GM12878 (cell line): Measurements from ENCODE around the gene OR2AT4. TPM values are rescaled to one million over a fixed set of nuclear protein-coding genes. Genes with fewer than 3 reads are reported as not detected.

ENCODE experiments used
- ATAC-seq: fragments of 200-7000 bp; cut with Tn5 transposase; 3 replicates; pipeline ENCODE4 v1.9.1; 2020; ENCODE audit warnings: mild to moderate bottlenecking, moderate library complexity
- BruUV-seq: library from RNA; stranded (reverse); fragments of 400-500 nt; replicated peaks from 2 replicates; lab custom pipeline; 2021; lab: Mats Ljungman, UMichigan
- CTCF ChIA-PET: fragments of 300-600 bp; sonication (Branson Sonifier 250); formaldehyde crosslinking; extraction: SDS; loops from one replicate; lab custom pipeline; 2021; ENCODE audit warnings: inconsistent platforms; lab: Yijun Ruan, JAX
- POLR2A ChIA-PET: fragments of 350-600 bp; formaldehyde crosslinking; extraction: SDS; loops from one replicate; lab custom pipeline; 2021; ENCODE audit warnings: inconsistent platforms; lab: Charles Lee
- RAD21 ChIA-PET: fragments of 300-600 bp; sonication (Branson Sonifier 250); formaldehyde crosslinking; loops from one replicate; lab custom pipeline; 2023; ENCODE audit warnings: antibody characterized with exemption; ENCODE audit not compliant: unreplicated experiment; lab: Charles Lee
- SMC1A ChIA-PET: fragments of 300-600 bp; sonication (Branson Sonifier 250); formaldehyde crosslinking; loops from one replicate; lab custom pipeline; 2023; ENCODE audit not compliant: unreplicated experiment, uncharacterized antibody; lab: Charles Lee
- DNase-seq: peaks from one replicate; pipeline ENCODE4 v3.0.0-alpha.2; 2011; ENCODE audit warnings: low read depth, low spot score
- FAIRE-seq: peaks from 3 replicates; lab custom pipeline; 2011; peaks lifted over from hg19 to GRCh38; lab: Jason Lieb, UNC
- H2AFZ ChIP-seq: 2 replicates; pipeline ENCODE4 v1.6.0; 2011; ENCODE audit warnings: low read depth, low read length, control low read depth; ENCODE audit not compliant: control insufficient read depth
- H3K27ac ChIP-seq: 2 replicates; pipeline ENCODE4 v1.5.1; 2011; ENCODE audit warnings: control low read depth; ENCODE audit not compliant: control insufficient read depth, insufficient read depth
- H3K27me3 ChIP-seq, 2 experiments: replicated peaks in 1 of 2; 2 replicates each; pipeline versions ENCODE4 v1.6.0 to v1.6.1; 2011; ENCODE audit warnings: low read length in 1 of 2; ENCODE audit not compliant: control insufficient read depth in 2 of 2, insufficient read depth in 2 of 2
- H3K36me3 ChIP-seq, 2 experiments: 2 replicates each; pipeline ENCODE4 v1.5.1; 2011; ENCODE audit warnings: low read length in 1 of 2; ENCODE audit not compliant: control insufficient read depth in 2 of 2, insufficient read depth in 2 of 2
- H3K4me1 ChIP-seq: 2 replicates; pipeline ENCODE4 v1.6.1; 2011; ENCODE audit warnings: mild to moderate bottlenecking, low read length, moderate library complexity, mixed read lengths; ENCODE audit not compliant: control insufficient read depth, insufficient read depth
- H3K4me2 ChIP-seq: 2 replicates; pipeline ENCODE4 v1.6.0; 2011; ENCODE audit warnings: control low read depth; ENCODE audit not compliant: control insufficient read depth, insufficient read depth
- H3K4me3 ChIP-seq: fragments of 200-600 bp; sonication (generic); 2 replicates; pipeline ENCODE4 v1.5.1; 2016
- H3K79me2 ChIP-seq: 2 replicates; pipeline ENCODE4 v1.6.0; 2011; ENCODE audit warnings: low read length; ENCODE audit not compliant: control insufficient read depth, insufficient read depth
- H3K9ac ChIP-seq: 2 replicates; pipeline ENCODE4 v1.8.0; 2011; ENCODE audit warnings: low read length, control low read depth, mixed read lengths; ENCODE audit not compliant: control insufficient read depth, insufficient read depth
- H3K9me3 ChIP-seq: replicated peaks from 3 replicates; pipeline ENCODE4 v1.5.1; 2011; ENCODE audit warnings: mild to moderate bottlenecking, low read length; ENCODE audit not compliant: control insufficient read depth, insufficient read depth
- H4K20me1 ChIP-seq: 2 replicates; pipeline ENCODE4 v1.6.0; 2011; ENCODE audit not compliant: control insufficient read depth, insufficient read depth
- ASH2L ChIP-seq: fragments of 300-600, 200-600 bp; sonication (generic); IDR thresholded peaks from 2 replicates; pipeline ENCODE4 v1.6.1; 2017; ENCODE audit warnings: low read depth, mild to moderate bottlenecking, borderline replicate concordance
- ATF7 ChIP-seq: fragments of 450-650 bp; IDR thresholded peaks from 2 replicates; pipeline ENCODE4 v1.6.1; 2016; ENCODE audit warnings: low read depth, mild to moderate bottlenecking
- BACH1 ChIP-seq: fragments of 450-650 bp; IDR thresholded peaks from 2 replicates; pipeline ENCODE4 v1.6.1; 2017; ENCODE audit warnings: mild to moderate bottlenecking, borderline replicate concordance
- BHLHE40 ChIP-seq, 2 experiments: fragments of 450-650 bp in 1 of 2; IDR thresholded peaks; 2 replicates each; pipeline ENCODE4 v1.6.1; 2011 to 2017; ENCODE audit warnings: low read depth in 2 of 2, borderline replicate concordance in 1 of 2, improper control_type of control experiment in 1 of 2, low read length in 1 of 2, mild to moderate bottlenecking in 1 of 2
- CBX5 ChIP-seq: sonication (generic); IDR thresholded peaks from 2 replicates; pipeline ENCODE4 v1.6.1; 2016; ENCODE audit warnings: low read depth, moderate library complexity, mild to moderate bottlenecking, inconsistent platforms
- CREB1 ChIP-seq: IDR thresholded peaks from 2 replicates; pipeline ENCODE4 v1.6.1; 2012; ENCODE audit warnings: low read depth, mild to moderate bottlenecking, inconsistent platforms
- CREM ChIP-seq: IDR thresholded peaks from 2 replicates; pipeline ENCODE4 v1.6.1; 2014; ENCODE audit warnings: antibody characterized with exemption, low read depth
- HDAC2 ChIP-seq: fragments of 200-600 bp; sonication (generic); IDR thresholded peaks from 2 replicates; pipeline ENCODE4 v1.6.1; 2017
- HDGF ChIP-seq: fragments of 450-650 bp; IDR thresholded peaks from 2 replicates; pipeline ENCODE4 v1.6.1; 2016; ENCODE audit warnings: antibody characterized with exemption
- IKZF1 ChIP-seq: fragments of 450-650 bp; conservative IDR thresholded peaks from 2 replicates; pipeline ENCODE4 v1.6.1; 2017; ENCODE audit warnings: antibody characterized with exemption, mild to moderate bottlenecking
- IKZF2 ChIP-seq, 2 experiments: fragments of 450-650 bp; IDR thresholded peaks; 2 replicates each; pipeline ENCODE4 v1.6.1; 2017; ENCODE audit warnings: mild to moderate bottlenecking in 2 of 2, moderate library complexity in 2 of 2
- IRF4 ChIP-seq: IDR thresholded peaks from 2 replicates; pipeline ENCODE4 v1.6.1; 2011; ENCODE audit warnings: low read depth, low read length
- JUNB ChIP-seq: IDR thresholded peaks from 2 replicates; pipeline ENCODE4 v1.6.1; 2016; ENCODE audit warnings: antibody characterized with exemption, mild to moderate bottlenecking
- JUND ChIP-seq: IDR thresholded peaks from 2 replicates; pipeline ENCODE4 v1.6.1; 2012; ENCODE audit warnings: low read depth, mild to moderate bottlenecking, low read length, improper control_type of control experiment, moderate library complexity
- MLLT1 ChIP-seq: fragments of 450-650 bp; IDR thresholded peaks from 2 replicates; pipeline ENCODE4 v1.6.1; 2016; ENCODE audit warnings: mild to moderate bottlenecking
- MTA2 ChIP-seq: fragments of 450-650 bp; IDR thresholded peaks from 2 replicates; pipeline ENCODE4 v1.6.1; 2016; ENCODE audit warnings: low read depth, mild to moderate bottlenecking, moderate library complexity
- NFYB ChIP-seq: IDR thresholded peaks from 2 replicates; pipeline ENCODE4 v1.6.1; 2011; ENCODE audit warnings: low read depth, mild to moderate bottlenecking, low read length, improper control_type of control experiment, moderate library complexity; ENCODE audit not compliant: insufficient read depth
- NR2F1 ChIP-seq: fragments of 450-650 bp; conservative IDR thresholded peaks from 2 replicates; pipeline ENCODE4 v1.6.1; 2017; ENCODE audit warnings: mild to moderate bottlenecking
- POU2F2 ChIP-seq: IDR thresholded peaks from 3 replicates; pipeline ENCODE4 v1.6.1; 2011; ENCODE audit warnings: low read depth, mild to moderate bottlenecking, low read length, borderline replicate concordance
- RELA ChIP-seq: fragments of 450-650 bp; IDR thresholded peaks from 2 replicates; pipeline ENCODE4 v1.8.0; 2014; ENCODE audit warnings: borderline replicate concordance; ENCODE audit not compliant: partially characterized antibody
- RELB ChIP-seq: fragments of 450-650 bp; IDR thresholded peaks from 2 replicates; pipeline ENCODE4 v1.6.1; 2017; ENCODE audit warnings: low read depth, mild to moderate bottlenecking, moderate library complexity
- RFX5 ChIP-seq: IDR thresholded peaks from 2 replicates; pipeline ENCODE4 v1.6.1; 2011; ENCODE audit warnings: low read depth, low read length, improper control_type of control experiment
- SPI1 ChIP-seq: IDR thresholded peaks from 2 replicates; pipeline ENCODE4 v1.6.1; 2011; ENCODE audit warnings: low read depth, mild to moderate bottlenecking, low read length, moderate library complexity, borderline replicate concordance; ENCODE audit not compliant: insufficient read depth
- TCF3 ChIP-seq: IDR thresholded peaks from 2 replicates; pipeline ENCODE4 v1.6.1; 2012; ENCODE audit warnings: low read depth, mild to moderate bottlenecking, low read length, borderline replicate concordance; ENCODE audit not compliant: insufficient read depth
- WGBS: methylation state at CpG from one replicate; pipeline ENCODE4 v1.1.6; 2016; ENCODE audit warnings: low lambda C conversion rate; ENCODE audit not compliant: insufficient replicate concordance, insufficient coverage; ENCODE audit errors: missing lambda C conversion rate; 5-methylcytosine and 5-hydroxymethylcytosine counted together
- in situ Hi-C: fragments of 300-500 bp; cut with MboI; formaldehyde crosslinking; loops from 9 replicates; pipeline ENCODE4 v1.14.3; 2018; ENCODE audit warnings: mixed read lengths
- intact Hi-C: fragments of 100-400 bp; cut with micrococcal nuclease; formaldehyde crosslinking; loops from one replicate; pipeline ENCODE4 v1.14.2; 2022; ENCODE audit not compliant: unreplicated experiment
- polyA plus RNA-seq, 11 experiments: library from polyadenylated mRNA; depleted of rRNA in 4 of 11; unstranded in 6 of 11; stranded (reverse) in 5 of 11; fragments of >200 nt; fragmentation: Nextera tagmentation in 4 of 11; fragmentation: Illumina TruSeq in 1 of 11; extraction: Ambion mirVana in 4 of 11; extraction: Trizol in 1 of 11; gene quantifications; 1 replicate in 1 of 11; 2 replicates in 10 of 11; pipeline versions ENCODE4 v1.2.1 to v1.2.3, GENCODE V29; 2011 to 2016; ENCODE audit warnings: inconsistent platforms in 2 of 11, missing spikeins in 2 of 11, low read depth in 1 of 11
- total RNA-seq, 4 experiments: library from RNA; depleted of rRNA in 3 of 4; stranded (reverse); fragments of >200 nt in 3 of 4; fragmentation: Illumina TruSeq in 1 of 4; extraction: Trizol in 1 of 4; gene quantifications; 2 replicates each; pipeline versions ENCODE4 v1.2.1 to v1.2.3, GENCODE V29; 2013 to 2021

Gene OR2AT4
- total and polyA plus RNA-seq, 10 of the 15 experiments (the other 5 are each of a cell fraction or from before 2014, with no cell fraction given), result 0.01 TPM; not detected in 9

- ChIA-PET RAD21 (interaction anchor here (1.2 kb wide), 2 partner anchors 52 to 105 kb away, joined by 3 read pairs; no protein-coding TSS in a partner anchor), POLR2A (interaction anchor here (0.8 to 1.2 kb wide), 3 partner anchors 10 to 45 kb away, joined by 3 read pairs; no protein-coding TSS in a partner anchor), CTCF (interaction anchor here (0.7 to 1.7 kb wide), 5 partner anchors 16 to 105 kb away, joined by 3 to 8 read pairs (median 3); no protein-coding TSS in a partner anchor), SMC1A (interaction anchor here (1.6 to 3.8 kb wide), 2 partner anchors 40 to 51 kb away, joined by 4 to 20 read pairs; no protein-coding TSS in a partner anchor)
- peak; percentile 78 for DNase-seq
- Histone ChIP-seq H2AFZ (peak overlapping the region; percentile 77), H3K79me2 (no peaks in the 10 kb centered on the region), H3K4me2 (peak overlapping the region; percentile 68), H3K4me1 (peaks cover 8% of the 10 kb centered on the region; the same call in 1 of the 2 replicates), H3K27ac (peak overlapping the region; percentile 57), H3K36me3 (no peaks in the 10 kb centered on the region), H3K9me3 (no peaks in the 10 kb centered on the region), H3K9ac (peak overlapping the region; percentile 28; the same call in 1 of the 2 replicates), H3K4me3 (peak overlapping the region; percentile 1; the same call in 1 of the 2 replicates), H3K27me3 (no peaks in the 10 kb centered on the region), H4K20me1 (no peaks in the 10 kb centered on the region)
- peak; percentile 70 for FAIRE-seq
- WGBS, result 2% methylated on average over 3 of the region's 3 CpGs
- ATAC-seq, result peak; percentile 97
- in situ Hi-C loops (no loop called here), intact Hi-C loops (loop anchor here (5.0 kb wide), 1 partner anchor 48 kb away; no protein-coding TSS in a partner anchor)
- TF ChIP-seq HDAC2, result no peak
- TF ChIP-seq MTA2, result peak; percentile 44; the same call in 1 of the 2 replicates
- TF ChIP-seq RFX5, result no peak
- 0 out of 2 replicates have a peak, but pooled peaks have one; percentile 17 for TF ChIP-seq CREM
- TF ChIP-seq JUNB, result 0 out of 2 replicates have a peak, but pooled peaks have one; percentile 22
- peak in 1 of 2 experiments; percentile 28; a peak in 1 of 4 replicates for TF ChIP-seq IKZF2 (IDR thresholded peaks at IDR 0.05)
- 0 out of 2 replicates have a peak, but pooled peaks have one; percentile 34 for TF ChIP-seq RELB
- TF ChIP-seq HDGF, result 0 out of 2 replicates have a peak, but pooled peaks have one; percentile 46
- TF ChIP-seq NR2F1, result peak; percentile 74
- TF ChIP-seq ASH2L, result no peak
- TF ChIP-seq ATF7, result no peak; the same call in 1 of the 2 replicates
- TF ChIP-seq BACH1, result peak; percentile 96
- peak; percentile 25; the same call in 1 of the 2 replicates for TF ChIP-seq IRF4
- peak; percentile 50; the same call in 1 of the 2 replicates for TF ChIP-seq CREB1
- TF ChIP-seq CBX5, result no peak
- TF ChIP-seq BHLHE40 (IDR thresholded peaks at IDR 0.05; ENCODE audit: borderline replicate concordance in 1 of 2, low read depth in 2 of 2, low read length in 1 of 2), result peak; percentile 81 to 88
- TF ChIP-seq NFYB, result no peak
- peak; percentile 80 for TF ChIP-seq SPI1
- TF ChIP-seq RELA, result peak; percentile 78
- TF ChIP-seq TCF3, result no peak
- TF ChIP-seq POU2F2, result peak; percentile 49; the same call in 1 of the 3 replicates
- TF ChIP-seq MLLT1, result peak; percentile 86
- peak; percentile 32 for TF ChIP-seq IKZF1
- no peak for TF ChIP-seq JUND
- no TSS peak for BruUV-seq
Measured at GRCh38 chr11:75100314-75100713, 3.6 kb upstream of the OR2AT4 start.
